Purkinje cell (primary cell): Measurements from ENCODE around the gene ANTXR1. TPM values are rescaled to one million over a fixed set of nuclear protein-coding genes. Genes with fewer than 3 reads are reported as not detected.

Experiments
- polyA plus RNA-seq: library from polyadenylated mRNA; unstranded; fragments of >200 nt; fragmentation: Nextera tagmentation; gene quantifications from 2 replicates; pipeline ENCODE4 v1.2.1, GENCODE V29; 2014

The ANTXR1 gene
- 5.6 and 5.7 TPM in 2 replicates for polyA plus RNA-seq

GRCh38 chr2:69013142-69013839 lies at the start of gene ANTXR1:
Gene ANTXR1, plus strand, starts transcription at chr2:69013179. Its CDS starts 321 bp downstream, at chr2:69013500.

GRCh38 chr2:68974251-68974650 lies 38.7 kb upstream of the ANTXR1 start, which contains the start of gene GKN1:
Gene GKN1, plus strand, starts transcription at chr2:68974636. Its CDS starts 42 bp downstream, at chr2:68974678.

Other genes with a start within 250 kb of the ANTXR1 start
- gene BMP10, start 141.8 kb upstream of the ANTXR1 start, polyA plus RNA-seq: not detected in 2 replicates
- gene GKN2, start 60.3 kb upstream of the ANTXR1 start, polyA plus RNA-seq: not detected in 2 replicates
- gene GKN1, start 38.5 kb upstream of the ANTXR1 start, polyA plus RNA-seq: 2.8 and 5.7 TPM in 2 replicates